GM19452 (cell line): ENCODE results near the gene ZNF333.

ENCODE experiments used
- ATAC-seq: cut with Tn5 transposase; IDR thresholded peaks from one replicate; pipeline ENCODE4 v1.9.1; 2021; ENCODE audit not compliant: unreplicated experiment

ZNF333 gene

GRCh38 chr19:14689598-14690503 is at the start of gene ZNF333:
TSS of gene ZNF333 (plus strand) at chr19:14690048. CDS start at chr19:14693492, 3,444 bp downstream.
- ATAC-seq, result peak; percentile 93

- ATAC-seq, result no peak
Observed at GRCh38 chr19:14648506-14648905, 41.3 kb upstream of the ZNF333 start.

GRCh38 chr19:14649020-14649419 is 40.8 kb upstream of the ZNF333 start:
- ATAC-seq, result no peak

DNA sequence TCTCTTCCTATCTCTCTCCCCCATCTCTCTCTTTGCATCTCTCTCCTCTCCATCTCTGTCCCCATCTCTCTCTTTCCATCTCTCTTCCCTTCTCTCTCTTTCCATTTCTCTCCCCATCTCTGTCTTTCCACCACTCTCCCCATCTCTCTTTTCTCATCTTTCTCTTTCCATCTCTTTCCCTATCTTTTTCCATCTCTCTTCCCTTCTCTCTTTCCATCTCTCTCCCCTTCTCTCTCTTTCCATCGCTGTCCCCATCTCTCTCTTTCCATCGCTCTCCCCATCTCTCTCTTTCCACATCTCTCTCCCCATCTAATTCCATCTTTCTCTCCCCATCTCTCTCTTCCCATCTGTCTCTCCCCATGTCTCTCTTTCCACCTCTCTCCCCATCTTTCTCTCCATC is 39.7 kb upstream of the ZNF333 start:
- ATAC-seq, result no peak

DNA sequence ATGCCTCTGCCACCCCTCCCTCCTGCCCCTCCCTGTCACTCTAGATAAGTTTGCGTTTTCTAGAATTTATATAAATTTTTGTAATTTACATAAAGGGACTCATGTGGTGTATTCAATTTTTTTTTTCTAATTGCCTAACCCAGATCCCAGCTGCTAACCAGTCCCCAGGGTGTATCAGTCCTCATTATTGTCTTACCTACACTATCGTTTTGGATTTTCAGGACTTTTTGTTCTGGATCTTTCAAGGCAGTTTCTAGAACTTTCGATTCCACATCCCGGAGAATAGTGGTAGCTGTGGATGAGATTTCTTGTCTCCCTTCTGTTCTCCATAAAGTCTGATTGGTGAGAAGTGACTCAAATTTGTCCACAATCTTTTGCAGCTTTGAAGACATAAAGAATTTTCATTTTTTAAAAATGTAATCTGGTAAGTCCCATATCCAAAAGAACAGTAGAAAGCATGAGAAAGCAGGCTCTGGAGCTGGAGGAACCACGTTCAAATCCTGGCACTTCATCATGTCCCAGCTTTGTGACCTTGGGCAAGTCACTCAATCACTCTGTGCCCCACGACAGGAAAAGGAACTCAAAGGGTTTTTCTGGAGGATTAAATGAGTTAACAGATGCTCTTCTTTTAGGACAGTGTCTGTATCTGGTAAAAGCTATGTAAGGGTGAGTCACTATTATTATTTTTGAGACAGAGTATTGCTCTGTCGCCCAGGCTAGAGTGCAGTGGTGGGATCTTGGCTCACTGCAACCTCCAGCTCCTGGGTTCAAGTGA is 34.9 kb upstream of the ZNF333 start:
- ATAC-seq, result no peak

DNA sequence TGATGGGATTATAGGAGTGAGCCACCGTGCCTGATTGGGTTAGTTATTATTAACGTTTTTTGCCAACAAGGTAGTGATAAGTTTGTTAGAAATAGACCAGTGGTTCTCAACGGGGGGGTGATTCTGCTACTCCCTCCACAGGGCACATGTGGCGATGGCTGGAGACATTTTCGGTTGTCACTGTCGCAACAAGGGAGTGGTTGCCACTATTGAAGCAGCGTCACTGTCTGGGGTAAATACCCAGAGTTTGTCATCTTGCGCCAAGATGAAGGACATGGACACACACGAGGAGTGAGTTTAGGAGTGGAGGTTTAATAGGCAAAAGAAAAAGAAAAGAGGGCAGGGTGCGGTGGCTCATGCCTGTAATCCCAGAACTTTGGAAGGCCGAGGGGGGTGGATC is 34.1 kb upstream of the ZNF333 start:
- no peak for ATAC-seq

- ATAC-seq, result no peak
Observed at GRCh38 chr19:14659874-14660489, 29.9 kb upstream of the ZNF333 start.

GRCh38 chr19:14661372-14661924 is 28.4 kb upstream of the ZNF333 start:
- ATAC-seq, result no peak

- no peak for ATAC-seq
Observed at GRCh38 chr19:14669940-14670339, 19.9 kb upstream of the ZNF333 start.

DNA sequence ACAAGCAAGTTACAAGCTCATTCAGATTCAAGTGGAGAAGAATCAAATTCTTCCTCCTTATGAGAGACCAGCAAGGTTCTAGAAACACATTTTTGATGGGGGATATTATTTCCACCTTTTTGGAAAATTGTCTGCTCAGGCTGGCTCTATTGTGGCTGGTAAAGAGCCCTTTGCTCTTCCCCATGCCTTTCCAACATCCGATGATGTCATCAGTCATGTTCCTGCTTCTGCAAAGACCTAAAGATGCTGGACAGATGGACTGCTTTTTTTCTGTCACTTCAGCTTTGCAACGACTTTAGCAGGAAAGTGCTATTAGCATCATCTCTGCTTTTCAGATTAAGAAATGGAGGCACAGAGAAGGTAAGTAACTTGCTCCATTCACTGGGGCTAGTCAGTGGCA is 19.4 kb upstream of the ZNF333 start:
- ATAC-seq, result no peak

- ATAC-seq, result no peak
Observed at GRCh38 chr19:14672188-14672872, 17.5 kb upstream of the ZNF333 start.

DNA sequence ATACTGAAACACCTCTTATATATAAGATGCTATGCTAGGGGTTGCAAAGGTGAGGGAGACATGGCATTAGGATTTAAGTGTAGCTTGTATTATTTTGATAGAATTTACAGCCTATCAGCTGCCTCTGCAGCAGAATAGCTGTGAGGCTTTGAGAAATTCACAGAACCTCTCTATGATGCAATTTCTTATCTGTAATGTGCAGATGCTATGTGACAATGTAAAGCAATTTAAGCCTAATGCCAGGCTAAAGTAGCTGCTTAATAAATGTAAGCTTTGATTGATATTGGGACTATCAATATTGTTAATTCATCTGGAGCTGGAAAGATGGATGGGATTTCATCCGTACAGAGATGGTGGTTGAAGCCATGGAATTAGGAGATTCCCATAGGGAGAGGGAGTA is 16.8 kb upstream of the ZNF333 start:
- ATAC-seq, result no peak

- ATAC-seq, result no peak
Observed at GRCh38 chr19:14674764-14675163, 15.1 kb upstream of the ZNF333 start, which contains the start of gene ADGRE3. TSS of gene ADGRE3 (minus strand) at chr19:14674844. CDS start at chr19:14674770, 74 bp downstream.

- ATAC-seq, result no peak
Observed at GRCh38 chr19:14676762-14677161, 13.1 kb upstream of the ZNF333 start.

DNA sequence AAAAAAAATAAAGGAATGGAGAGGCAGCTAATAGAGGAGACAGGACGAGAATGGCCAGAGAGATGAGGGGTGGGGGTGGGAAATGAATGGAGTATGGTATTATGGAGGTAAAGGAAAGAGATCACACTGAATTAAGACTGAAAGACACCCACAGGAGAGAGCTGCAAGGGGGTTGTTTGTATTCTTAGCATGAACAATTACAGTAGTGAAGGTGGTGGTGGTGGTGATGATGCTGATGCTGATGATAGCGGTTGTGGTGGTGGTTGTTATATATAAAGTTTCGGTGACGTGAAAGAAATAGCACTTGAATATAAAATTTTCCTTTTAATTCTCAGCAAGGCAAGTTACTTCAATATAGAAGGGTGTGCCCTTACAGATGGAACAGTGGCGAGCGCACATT is 12.4 kb upstream of the ZNF333 start:
- ATAC-seq, result no peak

DNA sequence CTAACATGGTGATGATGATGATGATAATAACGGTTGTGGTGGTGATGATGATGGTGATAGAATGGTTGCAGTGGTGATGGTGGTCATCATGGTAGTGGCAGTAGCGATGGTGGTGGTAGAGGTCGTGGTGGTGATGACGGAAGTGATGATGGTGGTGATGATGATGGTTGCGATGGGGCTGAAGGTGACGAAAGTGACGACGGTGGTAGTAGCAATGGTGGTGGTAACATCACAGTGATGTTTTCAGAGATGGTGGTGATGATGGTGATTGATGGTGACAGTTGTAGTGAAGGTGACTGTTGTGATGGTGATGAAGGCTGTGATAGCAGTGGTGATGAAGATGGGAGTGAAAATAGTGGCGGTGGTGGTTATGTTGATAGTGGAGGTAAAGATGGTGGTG is 11.6 kb upstream of the ZNF333 start:
- ATAC-seq, result no peak

- ATAC-seq, result no peak
Observed at GRCh38 chr19:14682084-14682483, 7.8 kb upstream of the ZNF333 start.

GRCh38 chr19:14683439-14683838 is 6.4 kb upstream of the ZNF333 start:
- no peak for ATAC-seq

DNA sequence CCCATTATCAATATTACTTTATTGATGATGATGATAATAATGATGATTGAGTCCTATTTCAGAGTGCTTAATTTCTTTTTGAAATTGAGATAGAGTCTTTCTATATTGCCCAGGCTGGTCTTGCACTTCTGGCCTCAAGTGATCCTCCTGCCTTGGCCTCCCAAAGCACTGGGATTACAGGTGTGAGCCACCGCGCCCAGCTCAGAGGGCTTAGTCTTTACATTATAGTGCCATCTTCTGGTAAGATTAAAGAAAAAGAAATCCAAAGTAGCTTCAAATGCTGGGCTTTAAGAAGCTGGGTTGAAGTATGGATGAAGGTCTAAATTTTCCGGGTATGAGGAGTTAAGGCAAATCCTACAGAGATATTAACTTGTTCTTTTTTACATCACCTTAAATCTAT is 3.4 kb upstream of the ZNF333 start:
- no peak for ATAC-seq

GRCh38 chr19:14694641-14695266 is 4.9 kb downstream of the ZNF333 start:
- ATAC-seq, result no peak
